ENCODE results near the gene SMIM41. TPM values are rescaled to one million over a fixed set of nuclear protein-coding genes. Genes with fewer than 3 reads are reported as not detected.

The SMIM41 gene
- polyA plus RNA-seq, 2 of the 4 experiments (the other 2 are of a cell fraction): not detected

Other genes starting within 250 kb of the SMIM41 start
- 0.22 and 0.26 TPM in 2 replicates for gene FIGNL2, start 231.0 kb upstream of the SMIM41 start, polyA plus RNA-seq (2011; rRNA removed)
- gene FIGNL2, start 231.0 kb upstream of the SMIM41 start, polyA plus RNA-seq (2017; fragmentation: RNase III; extraction: RNeasy Plus Mini Kit Qiagen cat#74134 plus additional on column Dnase treatment): 0.36 to 0.46 TPM (median 0.38 TPM) in 3 replicates
- gene ANKRD33, start 191.6 kb upstream of the SMIM41 start, polyA plus RNA-seq (2011; rRNA removed): not detected in 2 replicates
- gene ANKRD33, start 191.6 kb upstream of the SMIM41 start, polyA plus RNA-seq (2017; fragmentation: RNase III; extraction: RNeasy Plus Mini Kit Qiagen cat#74134 plus additional on column Dnase treatment): not detected in 3 replicates
- 0.03 and 0.22 TPM in 2 replicates for gene ACVRL1, start 172.2 kb upstream of the SMIM41 start, polyA plus RNA-seq (2011; rRNA removed)
- gene ACVRL1, start 172.2 kb upstream of the SMIM41 start, polyA plus RNA-seq (2017; fragmentation: RNase III; extraction: RNeasy Plus Mini Kit Qiagen cat#74134 plus additional on column Dnase treatment): 0.05 TPM in 1 of 3 replicates, not detected in the others
- gene ACVR1B, start 128.0 kb upstream of the SMIM41 start, polyA plus RNA-seq (2011; rRNA removed): 18.4 and 20.1 TPM in 2 replicates
- gene ACVR1B, start 128.0 kb upstream of the SMIM41 start, polyA plus RNA-seq (2017; fragmentation: RNase III; extraction: RNeasy Plus Mini Kit Qiagen cat#74134 plus additional on column Dnase treatment): 13.2 to 15.2 TPM (median 14.6 TPM) in 3 replicates
- 0.22 and 0.35 TPM in 2 replicates for gene TAMALIN, start 72.8 kb upstream of the SMIM41 start, polyA plus RNA-seq (2011; rRNA removed)
- gene TAMALIN, start 72.8 kb upstream of the SMIM41 start, polyA plus RNA-seq (2017; fragmentation: RNase III; extraction: RNeasy Plus Mini Kit Qiagen cat#74134 plus additional on column Dnase treatment): 0.16 to 0.30 TPM (median 0.29 TPM) in 3 replicates
- gene NR4A1, start 28.3 kb upstream of the SMIM41 start, polyA plus RNA-seq (2011; rRNA removed): 81.3 and 89.6 TPM in 2 replicates
- 24.7 to 39.6 TPM (median 28.7 TPM) in 3 replicates for gene NR4A1, start 28.3 kb upstream of the SMIM41 start, polyA plus RNA-seq (2017; fragmentation: RNase III; extraction: RNeasy Plus Mini Kit Qiagen cat#74134 plus additional on column Dnase treatment)
- 124 and 141 TPM in 2 replicates for gene ATG101, start 9.7 kb upstream of the SMIM41 start, polyA plus RNA-seq (2011; rRNA removed)
- gene ATG101, start 9.7 kb upstream of the SMIM41 start, polyA plus RNA-seq (2017; fragmentation: RNase III; extraction: RNeasy Plus Mini Kit Qiagen cat#74134 plus additional on column Dnase treatment): 81.3 to 87.9 TPM (median 82.6 TPM) in 3 replicates
- gene KRT80, start 112.3 kb downstream of the SMIM41 start, polyA plus RNA-seq (2011; rRNA removed): 59.8 and 63.1 TPM in 2 replicates
- gene KRT80, start 112.3 kb downstream of the SMIM41 start, polyA plus RNA-seq (2017; fragmentation: RNase III; extraction: RNeasy Plus Mini Kit Qiagen cat#74134 plus additional on column Dnase treatment): 38.3 to 56.4 TPM (median 46.0 TPM) in 3 replicates
- gene KRT7, start 153.5 kb downstream of the SMIM41 start, polyA plus RNA-seq (2011; rRNA removed): 2,033 and 2,623 TPM in 2 replicates
- gene KRT7, start 153.5 kb downstream of the SMIM41 start, polyA plus RNA-seq (2017; fragmentation: RNase III; extraction: RNeasy Plus Mini Kit Qiagen cat#74134 plus additional on column Dnase treatment): 3,055 to 3,652 TPM (median 3,189 TPM) in 3 replicates
- 23.5 and 43.0 TPM in 2 replicates for gene KRT86, start 194.9 kb downstream of the SMIM41 start, polyA plus RNA-seq (2011; rRNA removed)
- gene KRT86, start 194.9 kb downstream of the SMIM41 start, polyA plus RNA-seq (2017; fragmentation: RNase III; extraction: RNeasy Plus Mini Kit Qiagen cat#74134 plus additional on column Dnase treatment): 331 to 441 TPM (median 378 TPM) in 3 replicates
- gene KRT81, start 211.8 kb downstream of the SMIM41 start, polyA plus RNA-seq (2011; rRNA removed): 1,799 and 1,935 TPM in 2 replicates
- 3,419 to 3,643 TPM (median 3,445 TPM) in 3 replicates for gene KRT81, start 211.8 kb downstream of the SMIM41 start, polyA plus RNA-seq (2017; fragmentation: RNase III; extraction: RNeasy Plus Mini Kit Qiagen cat#74134 plus additional on column Dnase treatment)
- 11.6 and 20.4 TPM in 2 replicates for gene KRT83, start 241.7 kb downstream of the SMIM41 start, polyA plus RNA-seq (2011; rRNA removed)
- gene KRT83, start 241.7 kb downstream of the SMIM41 start, polyA plus RNA-seq (2017; fragmentation: RNase III; extraction: RNeasy Plus Mini Kit Qiagen cat#74134 plus additional on column Dnase treatment): 43.3 to 52.1 TPM (median 44.8 TPM) in 3 replicates